Stimulated activated CD4-positive, alpha-beta T cell treated with anti-CD3 and anti-CD28 coated beads, Interleukin-1b, Interleukin-23, amount 100 ng/mL, for 48 hours (primary cell): ENCODE data around the gene NEAT1.
"Not testable (repeated sequence)": the region's sequence is repeated elsewhere in the genome, so short reads cannot be mapped to it uniquely, and the experiment has no call there.

Source experiments
- DNase-seq: peaks from one replicate; pipeline ENCODE4 v3.0.0-alpha.2; 2020

NEAT1 gene

DNA sequence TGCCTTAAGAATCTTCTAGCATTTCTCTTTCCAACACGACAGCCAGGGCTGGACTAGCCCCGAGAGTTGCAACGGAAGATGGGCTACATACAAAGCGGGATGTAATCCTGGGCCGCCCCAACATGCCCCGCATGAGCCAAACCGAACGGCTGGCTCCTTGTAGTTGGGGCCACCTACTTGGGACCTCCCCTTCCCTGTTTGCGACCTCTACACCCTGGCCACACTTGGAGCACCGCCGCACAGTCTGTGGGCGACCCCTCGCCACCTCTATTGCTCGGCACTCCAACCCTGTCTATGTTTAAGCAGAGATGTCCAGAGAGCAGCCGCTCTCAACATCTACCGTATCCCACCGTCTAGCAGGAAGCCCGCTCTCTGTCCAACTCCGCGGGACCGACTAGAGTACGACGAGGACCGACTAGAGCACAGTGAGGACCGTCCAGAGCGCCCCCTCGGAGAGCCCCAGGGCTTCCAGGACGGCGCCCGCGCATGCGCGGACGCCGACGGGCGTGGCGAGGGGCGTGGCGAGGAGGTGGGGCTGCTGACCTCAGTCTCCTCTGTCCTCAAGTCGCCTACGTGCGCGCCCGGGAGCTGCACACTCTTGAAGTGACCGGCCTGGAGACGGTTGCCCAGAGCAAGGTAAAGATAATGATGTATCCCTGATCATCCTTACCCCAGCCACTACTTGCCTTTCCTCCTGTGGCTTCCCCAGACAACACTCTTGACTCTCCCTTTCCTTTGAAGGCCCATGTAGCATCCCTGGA is 32.3 kb downstream of the NEAT1 start:
- DNase-seq, result peak; percentile 85

DNA sequence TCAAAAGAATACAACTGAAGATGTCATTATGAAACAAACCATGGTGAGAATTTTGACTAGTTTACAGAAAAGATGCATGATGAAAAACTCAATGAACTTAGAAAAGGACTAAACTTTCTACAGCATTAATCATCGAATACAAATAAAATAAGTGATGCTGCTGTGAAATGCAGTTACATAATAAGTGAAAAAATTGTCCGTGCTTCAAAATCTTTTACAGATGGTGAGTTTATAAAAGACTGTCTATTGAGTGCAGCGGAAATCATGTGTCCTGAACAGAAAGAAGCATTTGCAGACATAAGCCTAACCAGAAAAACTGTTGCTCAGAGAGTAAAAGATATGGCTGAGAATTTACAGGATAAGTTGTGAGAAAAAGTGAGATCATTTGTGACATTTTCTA is 33.8 kb downstream of the NEAT1 start:
- DNase-seq, result no peak

DNA sequence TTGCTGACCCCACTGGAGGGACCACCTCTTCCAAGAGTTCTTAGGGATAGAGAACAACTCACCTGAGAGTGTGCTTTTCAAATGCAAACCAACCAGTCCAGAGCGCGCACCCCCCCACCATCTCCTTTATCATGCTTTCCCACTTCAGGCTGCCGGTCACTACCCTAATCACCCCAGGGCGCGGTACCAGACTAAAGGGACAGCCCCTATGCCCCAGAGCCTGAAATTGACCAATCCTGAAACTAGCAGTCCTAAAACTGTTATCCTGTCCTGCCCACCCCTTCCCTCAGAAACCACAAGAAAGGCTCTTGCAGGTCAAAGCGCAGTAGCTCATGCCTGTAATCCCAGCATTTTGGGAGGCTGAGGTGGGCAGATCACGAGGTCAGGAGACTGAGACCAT is 37.0 kb downstream of the NEAT1 start:
- no peak for DNase-seq

DNA sequence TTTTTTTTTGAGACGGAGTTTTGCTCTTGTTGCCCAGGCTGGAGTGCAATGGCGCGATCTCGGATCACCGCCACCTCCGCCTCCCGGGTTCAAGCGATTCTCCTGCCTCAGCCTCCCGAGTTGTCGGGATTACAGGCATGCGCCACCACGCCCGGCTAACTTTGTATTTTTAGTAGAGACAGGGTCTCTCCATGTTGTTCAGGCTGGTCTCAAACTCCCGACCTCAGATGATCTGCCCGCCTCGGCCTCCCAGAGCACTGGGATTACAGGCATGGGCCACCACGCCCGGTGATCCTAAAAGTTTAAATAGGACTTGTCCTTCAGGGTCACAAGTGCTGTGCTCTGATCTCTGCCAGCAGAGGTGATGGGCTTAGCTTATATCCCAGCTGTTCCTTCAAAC is 42.9 kb downstream of the NEAT1 start:
- not testable (repeated sequence) for DNase-seq

DNA sequence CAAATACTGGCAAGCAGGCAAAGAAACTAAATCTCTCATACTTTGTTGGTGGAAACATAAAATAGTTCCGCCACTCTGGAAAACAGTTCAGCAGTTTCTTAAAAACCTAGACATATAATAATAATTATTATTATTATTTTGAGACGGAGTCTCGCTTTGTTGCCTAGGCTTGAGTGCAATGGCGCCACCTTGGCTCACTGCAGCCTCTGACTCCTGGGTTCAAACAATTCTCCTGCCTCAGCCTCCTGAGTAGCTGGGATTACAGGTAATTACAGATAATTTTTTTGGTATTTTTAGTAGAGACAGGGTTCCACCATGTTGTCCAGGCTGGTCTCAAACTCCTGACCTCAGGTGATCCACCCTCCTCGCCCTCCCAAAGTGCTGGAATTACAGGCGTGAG is 44.7 kb downstream of the NEAT1 start:
- not testable (repeated sequence) for DNase-seq

DNA sequence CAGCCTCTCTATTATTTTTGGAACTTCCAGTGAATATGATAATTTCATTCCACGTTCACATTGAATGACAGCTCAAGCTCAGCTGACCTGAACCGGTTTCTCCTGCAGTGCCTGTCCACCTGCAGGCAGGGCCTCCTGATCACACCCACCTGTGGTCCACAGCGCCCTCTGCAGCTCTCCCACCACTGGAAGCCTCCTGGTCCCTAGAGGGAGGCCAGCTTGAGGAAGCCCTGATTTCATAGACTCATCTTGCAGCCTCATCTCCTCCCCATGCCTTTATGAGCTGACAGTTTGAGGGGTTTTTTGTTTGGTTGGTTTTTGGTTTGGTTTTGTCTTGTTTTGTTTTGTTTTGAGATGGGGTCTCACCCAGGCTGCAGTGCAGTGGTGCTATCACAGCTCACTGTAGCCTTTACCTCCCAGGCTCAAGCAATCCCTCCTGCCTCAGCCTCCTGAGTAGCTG is 46.3 kb downstream of the NEAT1 start:
- DNase-seq, result peak; percentile 55

DNA sequence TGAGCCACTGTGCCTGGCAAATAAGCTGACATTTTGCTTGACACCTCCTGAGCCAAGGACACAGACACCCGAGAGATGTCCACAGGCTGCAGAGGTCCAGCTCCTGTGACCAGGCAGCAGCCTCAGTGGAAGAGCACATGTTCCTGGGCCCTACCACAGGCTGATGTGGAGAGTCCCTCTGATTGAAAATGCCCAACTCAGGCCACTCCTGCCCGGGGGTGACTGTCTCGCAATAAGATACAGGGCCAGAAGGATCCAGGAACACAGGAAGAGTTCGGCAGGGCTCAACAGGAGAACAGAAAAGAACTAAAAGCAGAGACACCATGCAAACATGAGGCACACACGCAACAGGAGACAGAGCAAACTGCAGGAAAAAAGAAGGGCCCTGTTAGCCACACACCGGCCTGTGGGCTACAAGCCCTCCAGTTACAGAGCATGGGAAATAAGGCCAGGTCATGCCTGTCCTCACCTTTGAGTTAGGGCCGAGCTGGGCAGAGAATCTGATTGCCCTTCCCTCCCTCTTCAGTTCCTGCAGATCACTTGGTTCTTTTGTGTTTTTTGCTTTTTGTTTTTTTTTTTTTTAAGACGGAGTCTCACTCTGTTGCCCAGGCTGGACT is 47.9 kb downstream of the NEAT1 start:
- DNase-seq, result no peak

DNA sequence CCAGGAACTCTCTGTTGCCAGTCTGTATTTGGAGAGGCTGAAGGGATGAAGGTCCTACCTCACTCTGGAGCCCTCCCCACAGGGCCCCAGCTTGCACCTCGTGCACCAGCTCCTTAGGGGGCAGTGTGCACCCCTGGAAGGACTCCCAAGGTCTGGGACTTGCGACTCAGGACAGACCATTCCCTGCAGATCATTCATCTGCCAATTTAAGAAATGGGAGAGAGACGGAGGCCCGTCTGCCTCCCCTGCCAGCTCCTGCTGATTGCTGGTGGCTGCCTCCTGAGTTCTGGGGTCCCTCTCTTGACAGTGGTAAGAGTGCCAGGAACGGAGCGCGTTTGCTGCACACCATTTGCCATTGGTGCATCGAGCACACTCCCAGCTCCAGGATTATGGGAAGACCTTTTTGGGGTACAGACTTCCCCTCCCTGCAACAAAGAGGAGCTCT is 48.9 kb downstream of the NEAT1 start:
- peak; percentile 26 for DNase-seq

DNA sequence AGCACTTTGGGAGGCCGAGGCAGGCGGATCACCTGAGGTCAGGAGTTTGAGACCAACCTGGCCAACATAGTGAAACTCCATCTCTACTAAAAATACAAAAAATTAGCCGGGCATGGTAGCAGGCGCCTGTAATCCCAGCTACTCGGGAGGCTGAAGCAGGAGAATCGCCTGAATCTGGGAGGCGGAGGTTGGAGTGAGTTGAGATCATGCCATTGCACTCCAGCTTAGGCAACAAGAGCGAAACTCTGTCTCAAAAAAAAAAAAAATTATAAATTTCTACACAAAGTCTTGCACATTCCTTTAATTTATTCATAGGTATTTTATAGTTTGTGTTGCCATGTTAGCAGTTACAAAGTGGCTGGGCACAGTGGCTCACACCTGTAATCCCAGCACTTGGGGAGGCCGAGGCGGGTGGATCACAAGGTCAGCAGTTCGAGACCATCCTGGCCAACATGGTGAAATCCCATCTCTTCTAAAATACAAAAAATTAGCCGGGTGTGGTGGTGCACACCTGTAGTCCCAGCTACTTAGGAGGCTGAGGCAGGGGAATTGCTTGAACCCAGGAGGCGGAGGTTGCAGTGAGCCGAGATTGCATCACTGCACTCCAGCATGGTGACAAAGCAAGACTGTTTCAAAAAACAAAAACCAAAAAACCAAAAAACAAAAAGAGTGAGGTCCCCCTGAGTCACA is 50.1 kb downstream of the NEAT1 start:
- not testable (repeated sequence) for DNase-seq

DNA sequence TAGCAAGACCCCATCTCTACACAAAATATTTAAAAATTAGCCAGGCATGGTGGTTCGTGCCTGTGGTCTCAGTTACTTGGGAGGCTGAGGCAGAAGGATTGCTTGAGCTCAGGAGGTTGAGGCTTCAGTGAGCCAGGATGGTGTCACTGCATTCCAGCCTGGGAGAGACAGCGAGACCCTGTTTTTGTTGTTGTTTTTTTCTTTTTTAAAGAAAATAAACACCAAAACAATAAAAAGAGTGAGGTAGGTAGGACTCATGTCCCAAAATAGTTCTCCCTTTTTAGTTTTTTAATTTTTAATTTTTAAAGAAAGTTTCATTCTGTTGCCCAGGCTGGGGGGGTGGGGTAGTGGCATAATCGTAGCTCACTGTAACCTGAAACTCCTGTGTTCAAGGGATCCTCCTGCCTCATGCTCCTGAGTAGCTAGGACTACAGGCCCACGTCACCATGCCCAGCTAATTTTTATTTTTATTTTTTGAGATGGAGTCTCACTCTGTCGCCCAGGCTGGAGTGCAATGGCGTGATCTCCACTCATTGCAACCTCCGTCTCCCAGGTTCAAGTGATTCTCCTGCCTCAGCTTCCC is 50.8 kb downstream of the NEAT1 start:
- DNase-seq, result no peak

DNA sequence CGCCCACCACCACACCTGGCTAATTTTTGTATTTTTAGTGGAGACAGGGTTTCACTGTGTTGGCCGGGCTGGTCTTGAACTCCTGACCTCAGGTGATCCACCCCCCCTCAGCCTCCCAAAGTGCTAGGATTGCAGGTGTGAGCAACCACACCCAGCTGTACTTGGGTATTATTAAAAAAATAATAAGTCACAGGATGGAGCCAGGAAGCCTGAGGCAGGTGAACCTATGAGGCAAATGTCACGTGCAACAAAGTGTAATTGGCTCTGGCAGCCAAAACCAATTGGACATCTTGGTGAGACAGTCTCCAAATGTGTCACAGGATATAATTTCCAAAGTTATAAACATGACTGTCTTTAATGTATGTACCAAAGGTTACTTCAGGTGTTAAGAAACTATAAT is 52.3 kb downstream of the NEAT1 start:
- no peak for DNase-seq

DNA sequence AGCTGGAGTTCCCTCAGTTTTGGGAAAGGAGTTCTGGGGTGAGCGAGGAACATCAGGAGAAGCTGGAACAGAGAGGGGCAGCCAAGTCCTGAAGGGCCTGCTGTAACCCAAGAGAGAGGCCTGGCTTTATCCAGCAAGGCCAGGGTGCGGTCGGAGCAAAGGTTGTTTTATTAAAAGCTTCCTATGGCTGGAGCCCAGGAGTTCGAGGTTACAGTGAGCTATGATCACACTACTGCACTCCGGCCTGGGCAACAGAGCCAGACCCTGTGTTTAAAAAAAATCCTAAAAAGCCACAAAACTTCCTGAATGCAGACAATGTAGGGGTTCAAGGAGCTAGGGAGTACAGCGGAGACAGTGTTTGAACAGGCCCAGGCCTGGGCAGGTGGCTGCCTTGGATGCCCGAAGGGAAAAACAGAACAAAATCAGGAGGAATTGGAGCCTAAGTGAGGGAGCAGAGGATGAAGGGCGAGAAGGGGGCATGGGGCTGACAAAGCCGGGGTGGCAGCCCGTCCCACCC is 54.1 kb downstream of the NEAT1 start:
- DNase-seq, result no peak

DNA sequence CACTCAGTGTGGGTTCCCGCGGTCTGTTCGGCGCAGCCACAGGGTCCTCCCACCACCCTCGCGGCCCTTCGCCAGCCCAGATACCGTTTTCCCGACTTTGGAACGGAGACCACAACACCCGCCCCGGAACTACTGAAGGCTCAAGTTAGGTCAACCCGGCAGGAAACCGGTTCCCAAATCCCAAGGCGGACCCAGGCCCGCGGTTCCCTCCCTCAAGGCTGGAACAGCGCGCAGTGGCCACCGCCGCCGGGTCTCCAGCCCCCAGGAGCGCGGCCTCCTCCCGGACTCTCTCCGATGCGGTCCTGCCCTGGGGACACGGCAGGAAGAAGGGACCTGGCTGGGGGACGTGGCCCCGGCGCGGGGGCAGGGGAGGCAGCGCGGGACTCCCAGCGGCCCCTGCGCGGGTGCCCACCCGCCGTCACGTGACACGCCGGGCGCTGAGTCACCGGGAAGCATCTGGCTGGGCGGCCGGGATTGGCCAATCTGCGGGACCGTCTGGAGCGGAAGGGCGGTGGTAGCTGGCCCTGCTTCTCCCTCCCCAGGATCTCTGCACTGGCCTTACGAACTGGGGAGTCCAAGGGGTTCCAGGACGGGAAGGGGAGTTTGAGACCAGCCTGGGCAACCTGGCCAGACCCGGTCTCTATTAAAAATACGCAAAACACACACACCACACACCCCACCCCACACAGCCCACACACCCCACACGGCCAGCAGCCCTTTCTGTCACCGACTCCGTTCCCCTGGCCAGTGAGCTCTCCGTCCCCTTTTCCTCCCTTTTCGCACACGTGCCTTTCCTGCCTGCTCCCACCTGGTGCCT is 54.8 kb downstream of the NEAT1 start:
- DNase-seq, result peak; percentile 93

DNA sequence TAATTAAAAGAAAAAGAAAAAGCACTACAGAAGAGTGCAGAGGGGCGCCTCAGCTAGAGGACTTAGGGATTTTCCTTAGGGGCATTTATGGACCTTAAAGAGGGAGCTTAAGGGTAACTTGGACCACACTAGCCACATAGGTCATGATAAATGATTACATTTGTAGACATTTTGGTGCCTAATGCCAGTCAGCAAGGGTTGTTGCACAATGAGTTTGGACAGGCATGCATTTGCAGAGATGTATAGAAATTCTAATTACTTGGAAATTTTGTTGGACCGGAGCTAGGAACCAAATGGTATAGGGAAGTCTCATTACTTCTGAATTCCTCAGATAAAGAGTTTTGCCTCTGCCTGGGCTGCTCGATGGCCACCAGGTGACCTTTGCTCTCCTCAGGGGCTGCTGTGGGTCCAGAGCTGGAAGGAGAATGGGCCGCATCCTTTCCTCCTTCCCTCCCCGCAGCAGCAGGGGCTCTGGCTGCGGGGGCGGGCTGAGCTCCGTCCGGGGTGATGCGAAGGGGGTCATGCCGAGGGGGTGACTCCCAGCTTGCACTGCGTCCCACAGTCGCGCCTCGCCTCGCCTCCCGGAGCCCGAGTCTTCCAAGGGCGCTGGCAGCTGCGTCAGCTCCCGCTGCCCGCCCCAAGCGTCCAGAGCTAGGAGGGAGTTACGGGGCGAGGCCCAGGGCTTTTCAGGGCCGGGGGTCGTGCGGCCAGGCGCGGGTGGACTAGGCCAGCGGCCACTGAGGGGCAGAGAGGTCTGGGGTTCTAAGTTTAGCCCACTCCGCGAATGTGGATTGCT is 56.0 kb downstream of the NEAT1 start:
- DNase-seq, result no peak

DNA sequence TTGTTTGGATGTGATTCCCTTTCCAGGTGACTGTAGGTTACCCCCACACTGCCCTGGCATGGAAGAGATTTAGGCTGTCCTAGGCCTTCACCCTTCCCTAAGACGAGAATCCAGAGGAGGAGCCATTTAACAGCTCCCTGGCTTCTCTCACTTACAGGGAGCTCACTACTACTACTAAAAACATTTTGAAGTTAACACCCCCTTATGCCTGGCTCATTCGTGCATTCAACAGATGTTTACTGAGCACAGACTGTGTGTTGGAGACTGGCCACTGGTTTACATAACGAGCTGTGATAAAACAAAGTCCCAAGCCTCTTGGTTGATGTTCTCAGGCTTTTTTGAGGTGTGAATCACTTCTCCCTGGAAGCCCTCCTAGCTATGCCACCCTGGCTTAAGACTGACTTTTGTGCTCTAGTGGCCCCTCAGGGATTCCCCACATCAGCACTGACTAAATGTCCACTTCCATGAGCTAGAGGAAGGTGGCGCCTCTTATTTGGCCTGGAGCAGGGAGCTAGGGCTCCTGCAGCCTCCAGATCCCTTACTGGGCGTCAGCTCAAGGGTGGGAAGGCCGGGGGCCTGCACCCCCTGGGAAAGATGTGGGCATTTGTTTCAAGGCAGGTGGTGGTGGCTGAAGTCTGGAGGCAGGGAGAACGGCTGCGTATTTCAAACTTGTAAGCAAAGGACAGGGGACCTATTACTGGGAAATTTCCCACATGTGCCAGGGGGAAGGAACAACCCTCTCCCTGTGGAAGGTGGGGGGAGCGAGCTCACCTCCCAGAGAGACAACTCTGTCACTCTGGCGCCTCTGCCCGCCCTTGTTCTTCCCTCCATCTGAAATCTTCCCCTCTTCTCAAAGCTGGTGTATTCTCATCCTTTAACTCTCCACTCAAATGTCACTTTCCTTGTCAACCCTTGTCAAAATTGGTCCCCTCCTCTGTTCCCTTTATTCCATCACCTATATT is 56.9 kb downstream of the NEAT1 start:
- no peak for DNase-seq

DNA sequence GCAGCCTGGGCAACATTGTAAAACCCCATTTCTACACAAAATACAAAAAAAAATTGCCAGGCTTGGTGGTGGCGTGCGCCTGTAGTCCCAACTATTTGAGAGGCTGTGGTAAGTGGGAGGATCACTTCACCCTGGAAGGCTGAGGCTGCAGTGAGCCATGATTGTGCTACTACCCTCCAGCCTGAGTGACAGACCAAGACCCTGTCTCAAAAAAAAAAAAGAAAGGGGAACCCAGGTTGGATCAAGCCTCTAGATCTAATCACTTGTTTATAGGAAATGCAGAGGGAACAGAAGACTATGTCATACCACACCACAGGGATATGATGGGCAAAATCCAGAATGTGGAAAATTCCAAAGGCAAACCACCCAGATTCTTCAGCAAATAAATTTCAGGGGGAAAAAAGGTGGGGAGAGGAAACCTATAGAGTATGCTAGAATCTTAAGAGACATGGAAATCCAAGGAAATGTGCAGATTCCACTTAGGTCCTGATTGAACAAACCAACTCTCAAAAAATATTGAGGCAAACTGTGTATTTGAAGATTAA is 59.8 kb downstream of the NEAT1 start:
- DNase-seq, result no peak

DNA sequence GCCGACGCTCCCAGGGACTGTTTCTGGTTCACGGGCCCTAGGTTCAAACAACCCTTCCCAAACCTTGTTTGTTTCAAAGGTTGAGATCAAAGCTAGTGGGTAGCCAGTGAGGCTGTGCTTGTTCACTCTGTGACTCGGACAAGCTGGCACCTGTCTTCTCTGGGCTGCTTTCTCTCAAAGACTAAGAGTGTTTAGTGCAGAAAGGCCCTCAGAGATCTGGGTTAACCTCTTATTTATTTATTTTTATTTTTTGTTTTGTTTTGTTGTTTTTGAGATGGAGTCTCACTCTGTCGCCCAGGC is 63.3 kb downstream of the NEAT1 start:
- no peak for DNase-seq

DNA sequence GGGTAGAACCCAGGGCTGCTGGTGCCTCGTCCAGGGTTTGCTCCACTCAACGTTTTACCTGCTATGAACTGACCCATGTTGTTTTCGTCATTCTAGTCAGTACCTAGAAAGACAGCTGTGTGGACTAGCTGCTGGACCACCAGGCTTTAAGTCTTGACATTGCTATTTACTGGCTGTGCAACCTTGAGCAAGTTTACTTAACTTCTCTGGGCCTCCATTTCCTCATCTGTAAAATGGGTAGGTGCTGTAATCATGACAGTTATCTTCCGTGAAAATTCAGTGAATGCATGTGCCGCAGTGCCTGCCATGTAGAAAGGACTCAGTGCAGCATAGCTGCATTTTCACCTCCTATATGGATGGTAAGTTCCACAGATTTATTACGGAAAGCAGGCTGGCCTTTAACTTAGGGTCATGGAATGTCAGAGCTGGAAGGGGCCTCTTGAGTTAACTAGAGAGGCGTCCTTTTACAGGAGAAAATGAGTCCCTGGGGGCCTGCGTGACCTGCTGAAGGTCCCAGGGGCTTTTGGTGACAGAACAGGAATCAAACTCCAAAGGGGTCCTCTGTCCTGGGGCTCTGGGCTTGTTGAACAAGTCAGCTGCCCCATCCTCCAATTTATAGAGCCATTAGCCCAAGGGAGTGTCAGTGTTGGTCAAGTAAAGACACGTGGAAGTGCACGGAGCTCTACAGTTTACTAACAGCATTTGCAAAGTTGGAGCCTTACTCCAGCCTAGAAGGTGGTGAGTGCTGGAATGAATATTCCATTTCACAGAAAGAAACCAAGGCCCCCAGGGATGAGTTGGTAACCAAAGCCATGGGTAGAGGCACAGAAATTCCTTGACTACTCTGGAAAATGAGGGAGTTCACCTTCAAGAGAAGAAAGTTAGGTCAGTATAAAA is 64.2 kb downstream of the NEAT1 start:
- no peak for DNase-seq
